AG10803 (cell line): ENCODE data around the gene ZNF337.
"Not testable (repeated sequence)": the region's sequence is repeated elsewhere in the genome, so short reads cannot be mapped to it uniquely, and the experiment has no call there.

Experiments used
- DNase-seq: peaks from one replicate; pipeline ENCODE4 v3.0.0; 2010; ENCODE audit warnings: low read depth
- H3K4me3 ChIP-seq: 2 replicates; pipeline ENCODE4 v1.5.1; 2011; ENCODE audit warnings: mild to moderate bottlenecking, low read length, control low read depth
- TF ChIP-seq, protein P1 (sequence below): conservative IDR thresholded peaks from 2 replicates; pipeline ENCODE4 v1.5.1; 2011; ENCODE audit warnings: mild to moderate bottlenecking, low read length, control low read depth, inconsistent platforms

ZNF337 gene

DNA sequence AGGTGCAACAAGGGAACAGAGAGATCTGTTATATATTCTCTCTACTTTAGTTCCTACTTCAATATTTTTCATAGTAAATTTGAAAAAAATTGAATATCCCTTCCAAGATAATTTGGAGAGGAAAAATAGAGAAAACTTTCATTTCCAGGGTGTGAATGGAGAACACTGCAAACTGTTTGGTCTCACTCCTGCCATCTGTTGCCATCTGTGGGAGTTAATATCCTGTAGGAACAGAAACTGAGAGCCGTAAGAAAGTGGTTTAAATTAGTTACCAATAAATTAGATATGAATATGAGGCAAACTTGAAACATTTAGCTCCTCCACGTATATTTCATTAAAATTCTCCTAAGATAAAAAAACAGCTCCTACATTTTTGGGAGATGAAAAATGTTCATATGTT is 4.2 kb downstream of the ZNF337 start:
- H3K4me3 ChIP-seq: no peak overlapping the region
- DNase-seq: peak; percentile 22
- TF ChIP-seq, protein P1, sequence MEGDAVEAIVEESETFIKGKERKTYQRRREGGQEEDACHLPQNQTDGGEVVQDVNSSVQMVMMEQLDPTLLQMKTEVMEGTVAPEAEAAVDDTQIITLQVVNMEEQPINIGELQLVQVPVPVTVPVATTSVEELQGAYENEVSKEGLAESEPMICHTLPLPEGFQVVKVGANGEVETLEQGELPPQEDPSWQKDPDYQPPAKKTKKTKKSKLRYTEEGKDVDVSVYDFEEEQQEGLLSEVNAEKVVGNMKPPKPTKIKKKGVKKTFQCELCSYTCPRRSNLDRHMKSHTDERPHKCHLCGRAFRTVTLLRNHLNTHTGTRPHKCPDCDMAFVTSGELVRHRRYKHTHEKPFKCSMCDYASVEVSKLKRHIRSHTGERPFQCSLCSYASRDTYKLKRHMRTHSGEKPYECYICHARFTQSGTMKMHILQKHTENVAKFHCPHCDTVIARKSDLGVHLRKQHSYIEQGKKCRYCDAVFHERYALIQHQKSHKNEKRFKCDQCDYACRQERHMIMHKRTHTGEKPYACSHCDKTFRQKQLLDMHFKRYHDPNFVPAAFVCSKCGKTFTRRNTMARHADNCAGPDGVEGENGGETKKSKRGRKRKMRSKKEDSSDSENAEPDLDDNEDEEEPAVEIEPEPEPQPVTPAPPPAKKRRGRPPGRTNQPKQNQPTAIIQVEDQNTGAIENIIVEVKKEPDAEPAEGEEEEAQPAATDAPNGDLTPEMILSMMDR: peak; percentile 54

DNA sequence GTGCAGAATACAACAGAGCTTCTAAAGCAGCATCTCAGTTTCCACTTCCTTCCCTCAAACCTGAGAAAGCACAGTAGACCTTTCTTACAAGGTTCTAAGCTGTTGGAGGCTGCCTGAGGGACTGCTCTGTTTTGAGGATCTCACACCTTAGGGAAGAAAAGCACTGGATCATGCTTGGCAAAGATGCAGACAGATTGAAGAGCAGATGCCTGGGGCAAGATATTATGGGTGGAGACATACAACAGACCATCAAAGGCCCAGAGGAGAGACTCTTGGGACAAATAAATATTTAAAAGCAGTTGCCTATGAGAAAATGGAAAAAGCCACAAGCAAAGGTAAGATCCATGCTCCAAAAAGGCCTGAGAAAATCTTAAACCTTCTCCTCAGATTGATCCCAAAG is 6.2 kb downstream of the ZNF337 start:
- DNase-seq: no peak
- no peak overlapping the region for H3K4me3 ChIP-seq
- TF ChIP-seq, protein P1: no peak

DNA sequence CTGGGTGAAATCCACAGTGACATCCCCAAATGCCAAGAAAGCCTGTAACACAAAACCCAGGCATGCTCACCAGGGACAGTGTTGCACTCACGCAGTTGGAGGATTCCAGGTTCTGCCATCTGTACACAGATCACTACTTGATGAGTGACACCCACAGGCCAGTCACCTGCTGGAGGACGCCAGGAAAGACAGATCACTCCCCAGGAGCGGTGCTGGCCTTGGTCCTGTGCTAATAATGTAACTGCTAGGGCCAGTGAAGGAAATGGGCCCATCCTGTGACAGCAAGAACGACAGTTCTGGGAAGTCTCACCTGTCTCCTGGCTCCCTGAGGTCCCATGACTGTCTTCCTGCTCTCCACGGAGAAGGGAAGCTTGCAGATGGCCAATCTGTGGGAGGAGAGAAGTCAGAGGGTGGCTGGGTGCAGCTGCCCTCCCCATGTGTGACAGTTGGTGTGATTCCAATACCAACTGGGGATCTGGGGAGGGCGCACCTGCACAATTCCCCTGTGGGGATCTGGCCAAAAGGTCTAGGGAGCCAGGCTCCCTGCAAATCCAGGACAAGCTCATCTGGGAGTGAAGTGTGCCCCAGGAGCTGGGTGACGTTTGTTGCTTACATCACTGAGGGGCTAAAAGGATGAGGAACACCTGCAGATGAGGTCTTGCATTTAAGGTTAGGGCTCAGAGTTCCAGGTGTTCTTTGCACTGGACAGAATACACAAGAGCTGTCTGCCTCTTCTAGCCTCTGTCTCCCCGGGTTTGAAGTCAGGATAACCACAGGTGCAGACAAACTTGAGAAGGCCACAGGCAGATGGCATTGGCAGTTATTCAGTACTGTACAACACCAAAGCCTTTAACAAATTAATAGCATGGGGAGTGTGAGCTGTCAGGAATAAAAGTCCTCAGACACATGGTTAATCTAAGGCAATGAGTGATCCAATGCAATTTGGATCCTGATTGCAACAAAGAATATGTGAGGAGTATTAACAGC is 10.3 kb downstream of the ZNF337 start:
- DNase-seq: no peak
- no peak overlapping the region for H3K4me3 ChIP-seq
- TF ChIP-seq, protein P1: no peak

DNA sequence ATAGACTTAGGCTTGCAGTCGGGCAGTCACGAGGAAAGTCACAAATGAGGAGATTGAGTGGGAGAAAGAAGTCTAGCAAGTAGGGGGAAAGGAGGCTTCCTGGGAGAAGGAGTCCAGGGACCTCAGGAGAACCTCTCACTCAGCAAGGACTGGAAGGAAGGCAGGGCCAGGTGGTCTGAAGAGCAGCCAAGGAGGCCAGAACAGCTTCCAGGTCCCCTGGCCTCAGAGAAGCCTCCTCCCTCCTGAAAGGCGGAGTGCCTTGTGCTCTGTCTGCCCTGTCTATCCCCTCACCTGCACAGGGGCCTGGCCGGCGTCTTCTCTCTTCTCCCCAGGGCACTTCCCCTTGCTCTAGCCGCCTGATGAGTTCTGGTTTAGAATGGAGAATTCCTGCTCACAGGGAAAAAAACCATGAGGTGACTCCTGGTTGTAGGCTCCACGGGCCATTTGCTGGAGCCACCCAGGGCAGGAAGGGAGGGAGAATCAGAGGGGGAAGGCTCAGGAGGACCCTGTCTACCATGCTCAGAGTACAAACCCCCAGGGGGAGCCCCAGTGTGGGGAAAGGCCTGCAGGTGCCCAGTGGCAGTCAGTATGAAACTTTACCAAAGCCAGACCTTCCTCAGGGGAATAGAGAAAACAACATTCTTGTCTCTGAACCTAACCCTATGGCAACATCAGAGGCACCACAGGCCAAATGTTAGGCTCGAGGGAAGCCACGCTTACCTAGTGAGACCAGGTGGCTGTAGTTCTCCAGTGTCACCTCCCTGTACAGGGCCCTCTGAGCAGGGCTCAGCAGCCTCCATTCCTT is 11.2 kb downstream of the ZNF337 start:
- no peak overlapping the region for H3K4me3 ChIP-seq
- DNase-seq: no peak
- TF ChIP-seq, protein P1: no peak

DNA sequence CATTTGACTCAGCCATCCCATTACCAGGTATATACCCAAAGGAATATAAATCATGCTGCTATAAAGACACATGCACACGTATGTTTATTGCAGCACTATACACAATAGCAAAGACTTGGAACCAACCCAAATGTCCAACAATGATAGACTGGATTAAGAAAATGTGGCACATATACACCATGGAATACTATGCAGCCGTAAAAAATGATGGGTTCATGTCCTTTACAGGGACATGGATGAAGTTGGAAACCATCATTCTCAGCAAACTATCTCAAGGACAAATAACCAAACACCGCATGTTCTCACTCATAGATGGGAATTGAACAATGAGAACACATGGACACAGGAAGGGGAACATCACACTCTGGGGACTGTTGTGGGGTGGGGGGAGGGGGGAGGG is 12.8 kb downstream of the ZNF337 start:
- not testable (repeated sequence) for DNase-seq, H3K4me3 ChIP-seq

DNA sequence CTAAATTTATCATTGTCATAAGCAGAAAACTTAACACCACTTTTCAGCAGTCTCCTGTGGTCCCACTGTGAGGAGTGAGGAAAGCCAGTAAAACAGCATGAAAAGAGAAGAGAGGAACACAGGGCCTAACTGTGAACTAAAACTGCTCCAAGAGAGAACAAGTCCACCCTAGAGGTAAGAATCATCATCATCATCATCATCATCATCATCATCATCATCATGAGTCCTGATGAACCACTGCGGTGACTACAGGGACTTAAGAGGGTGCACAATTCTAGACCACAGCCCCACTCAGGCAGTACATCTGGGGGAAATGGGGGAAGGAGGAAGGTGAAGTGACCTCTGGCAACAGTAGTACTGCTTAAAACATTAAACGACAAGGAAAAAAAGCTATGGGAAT is 13.6 kb downstream of the ZNF337 start:
- no peak overlapping the region for H3K4me3 ChIP-seq
- TF ChIP-seq, protein P1: no peak
- no peak for DNase-seq

DNA sequence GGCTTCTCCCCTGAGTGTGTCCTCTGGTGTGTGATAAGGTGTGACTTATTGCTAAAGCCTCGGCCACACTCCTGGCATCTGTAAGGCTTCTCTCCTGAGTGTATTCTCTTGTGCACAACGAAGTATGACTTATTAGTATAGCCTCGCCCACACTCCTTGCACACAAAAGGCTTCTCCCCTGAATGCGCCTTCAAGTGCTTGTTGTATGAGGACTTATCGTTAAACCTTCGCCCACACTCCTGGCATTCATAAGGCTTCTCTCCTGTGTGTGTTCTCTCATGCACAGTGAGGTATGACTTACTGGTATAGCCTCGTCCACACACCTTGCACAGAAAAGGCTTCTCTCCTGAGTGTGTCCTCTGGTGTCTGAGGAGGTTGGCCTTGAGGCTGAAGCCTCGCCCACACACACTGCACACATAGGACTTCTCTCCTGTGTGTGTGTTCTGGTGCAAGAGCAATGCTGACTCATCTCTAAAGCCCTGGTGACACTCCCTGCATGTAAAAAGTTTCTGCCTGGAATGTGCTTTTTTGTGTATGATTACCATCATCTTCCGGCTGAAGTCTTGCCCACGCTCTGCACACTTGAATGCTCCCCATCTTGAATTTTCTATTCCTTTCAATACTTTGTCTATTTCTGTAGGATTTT is 20.4 kb downstream of the ZNF337 start:
- H3K4me3 ChIP-seq: no peak overlapping the region
- peak; percentile 70 for DNase-seq
- TF ChIP-seq, protein P1: no peak
